GM19035 (cell line): ENCODE data around the gene RAB35.

ENCODE experiments used
- ATAC-seq: cut with Tn5 transposase; IDR thresholded peaks from one replicate; pipeline ENCODE4 v1.9.1; 2021; ENCODE audit not compliant: unreplicated experiment

The RAB35 gene

DNA sequence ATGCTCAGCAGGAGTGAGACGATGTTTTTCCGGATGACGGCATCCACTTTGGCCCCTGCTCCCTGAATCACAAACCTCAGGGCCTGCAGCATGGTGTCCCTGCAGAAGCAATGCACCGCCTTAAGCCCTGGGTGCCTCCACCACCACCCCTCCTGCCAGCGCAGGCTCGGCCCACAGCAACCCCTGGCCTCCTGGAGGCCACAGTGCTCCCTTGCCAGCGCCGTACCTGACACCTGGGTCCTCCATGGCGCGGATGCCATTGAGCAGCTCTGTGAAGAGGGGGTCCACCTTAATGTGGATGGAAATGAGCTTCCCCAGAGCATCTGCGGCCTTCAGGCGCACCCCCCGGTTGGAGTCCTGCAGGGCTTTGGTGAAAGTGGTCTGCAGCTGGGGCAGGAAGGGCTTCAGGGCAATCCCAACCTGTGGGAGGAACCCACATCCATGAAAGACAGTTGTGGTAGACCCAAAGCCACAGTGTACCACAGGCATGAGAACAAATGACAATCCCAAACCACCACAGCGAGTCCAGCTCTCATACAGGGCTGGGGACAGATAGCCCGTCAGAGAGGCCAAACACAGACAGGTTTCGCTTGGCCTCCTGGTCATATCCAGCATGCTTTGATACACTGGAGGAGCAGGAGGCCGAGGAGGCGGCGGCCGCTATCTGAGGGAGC is 17.9 kb upstream of the RAB35 start:
- ATAC-seq, result no peak

DNA sequence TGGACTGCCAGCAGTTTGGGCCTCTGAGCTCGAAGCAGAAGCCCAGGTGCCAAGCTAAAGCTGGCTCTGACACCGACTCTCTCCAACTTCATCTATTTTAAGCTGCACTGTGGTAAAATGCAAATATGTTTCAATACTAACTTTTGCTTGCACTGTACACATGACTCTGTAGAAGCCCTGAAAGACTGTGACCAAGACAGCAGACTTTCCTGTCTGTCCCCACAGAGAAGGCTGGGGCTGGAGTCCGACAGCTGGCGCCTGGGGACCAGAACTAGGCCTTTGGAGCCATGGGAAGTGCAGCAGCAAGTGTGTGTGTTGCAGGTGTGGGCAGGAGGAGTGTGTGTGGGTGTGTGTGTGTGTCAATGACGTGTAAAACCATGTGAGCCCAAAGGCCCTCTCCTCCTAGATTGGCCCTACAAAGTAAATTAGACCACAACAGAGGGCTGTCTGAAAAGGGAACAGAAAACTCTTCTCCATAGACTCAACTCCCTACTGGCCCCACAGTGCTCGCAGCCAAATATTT is 16.4 kb upstream of the RAB35 start:
- peak; percentile 96 for ATAC-seq

DNA sequence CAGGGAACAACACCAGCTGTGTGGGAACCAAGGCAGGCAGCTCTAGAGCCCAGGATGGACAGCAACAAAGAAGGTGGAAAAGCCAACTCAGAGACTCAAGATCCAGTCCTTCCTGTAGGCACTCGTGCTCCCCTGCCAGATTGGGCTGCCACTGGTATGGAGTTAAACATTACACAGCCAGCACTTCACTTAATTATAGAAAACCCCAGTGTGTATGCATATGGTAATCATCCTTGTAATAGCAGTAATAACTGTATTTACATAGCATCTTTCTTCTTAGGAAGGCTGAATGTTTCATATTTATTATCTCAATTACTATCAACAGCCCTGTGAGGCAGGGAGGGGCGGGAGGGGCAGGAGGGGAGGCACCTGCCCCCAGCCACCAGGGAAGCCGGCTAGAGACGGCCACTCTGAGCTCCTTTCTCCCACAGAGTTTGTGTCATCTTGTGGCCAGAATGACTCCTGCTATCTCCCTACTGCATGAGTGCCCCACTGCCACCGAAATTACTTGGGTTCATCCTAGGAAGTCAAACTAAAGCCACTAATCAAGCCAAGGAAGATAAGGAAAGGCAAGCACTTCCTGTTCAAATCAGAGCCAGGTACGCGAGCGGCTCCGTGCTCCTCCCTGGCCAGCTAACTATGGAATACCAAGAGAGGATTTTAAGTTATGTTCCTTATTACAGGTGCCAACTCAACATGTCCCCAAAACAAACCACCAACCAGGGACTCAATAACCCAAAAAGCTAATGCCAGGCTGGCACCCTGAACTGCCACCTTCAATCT is 15.7 kb upstream of the RAB35 start:
- no peak for ATAC-seq

DNA sequence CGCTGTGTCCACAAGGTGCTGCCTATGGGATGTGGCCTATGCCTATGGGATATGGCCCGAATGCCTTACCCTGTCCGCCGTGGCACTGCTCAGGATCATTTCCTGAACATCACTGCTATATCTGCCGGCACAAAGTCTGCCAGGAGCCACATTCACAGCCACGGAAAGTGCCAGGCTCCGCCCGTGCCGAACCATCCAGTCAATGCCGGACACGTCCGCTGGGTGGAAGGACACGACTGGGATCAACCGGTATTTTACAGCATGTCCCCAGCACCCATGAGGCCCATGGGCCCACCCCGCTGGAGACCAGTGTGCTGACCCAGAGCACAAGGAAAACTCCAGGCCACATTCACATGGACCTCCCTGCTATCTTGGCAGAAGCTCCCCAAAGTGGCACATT is 14.6 kb upstream of the RAB35 start:
- ATAC-seq, result no peak

DNA sequence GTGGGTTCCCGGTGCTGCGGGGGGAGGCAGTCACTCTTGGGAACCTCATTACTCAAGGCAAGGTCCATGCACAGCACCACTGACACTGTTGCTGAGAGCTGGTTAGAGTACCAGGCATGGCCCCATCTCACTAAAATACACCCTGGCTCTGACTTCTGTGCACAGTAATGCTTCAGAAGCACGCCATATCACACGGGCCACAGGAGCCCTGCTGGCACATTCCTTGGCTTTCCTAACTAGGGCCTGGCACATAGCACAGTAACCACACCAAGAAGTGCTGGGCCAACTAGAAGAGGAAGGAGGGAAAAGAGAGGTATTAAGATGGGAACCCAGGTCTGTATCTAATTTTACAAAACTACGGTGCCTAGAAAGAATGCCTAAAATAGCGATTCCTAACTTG is 13.5 kb upstream of the RAB35 start:
- ATAC-seq, result no peak

DNA sequence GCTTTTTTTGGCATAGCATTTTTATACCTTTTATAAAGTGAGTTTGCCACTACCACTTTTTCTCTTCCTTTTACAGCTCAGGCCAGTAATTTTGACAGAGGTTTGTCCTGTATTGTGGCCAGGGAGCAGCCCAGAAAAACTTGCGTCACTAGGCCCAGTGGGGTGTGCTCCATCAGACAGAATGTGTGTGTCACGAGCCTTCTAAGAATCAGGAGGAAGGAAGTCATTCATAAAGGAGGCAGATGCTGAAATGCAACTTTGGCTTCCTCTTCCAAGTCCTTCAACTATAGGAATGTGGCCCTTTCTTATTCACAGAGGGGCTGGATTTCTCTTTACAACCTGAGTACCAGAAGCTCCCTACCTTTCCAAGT is 10.1 kb upstream of the RAB35 start:
- no peak for ATAC-seq

DNA sequence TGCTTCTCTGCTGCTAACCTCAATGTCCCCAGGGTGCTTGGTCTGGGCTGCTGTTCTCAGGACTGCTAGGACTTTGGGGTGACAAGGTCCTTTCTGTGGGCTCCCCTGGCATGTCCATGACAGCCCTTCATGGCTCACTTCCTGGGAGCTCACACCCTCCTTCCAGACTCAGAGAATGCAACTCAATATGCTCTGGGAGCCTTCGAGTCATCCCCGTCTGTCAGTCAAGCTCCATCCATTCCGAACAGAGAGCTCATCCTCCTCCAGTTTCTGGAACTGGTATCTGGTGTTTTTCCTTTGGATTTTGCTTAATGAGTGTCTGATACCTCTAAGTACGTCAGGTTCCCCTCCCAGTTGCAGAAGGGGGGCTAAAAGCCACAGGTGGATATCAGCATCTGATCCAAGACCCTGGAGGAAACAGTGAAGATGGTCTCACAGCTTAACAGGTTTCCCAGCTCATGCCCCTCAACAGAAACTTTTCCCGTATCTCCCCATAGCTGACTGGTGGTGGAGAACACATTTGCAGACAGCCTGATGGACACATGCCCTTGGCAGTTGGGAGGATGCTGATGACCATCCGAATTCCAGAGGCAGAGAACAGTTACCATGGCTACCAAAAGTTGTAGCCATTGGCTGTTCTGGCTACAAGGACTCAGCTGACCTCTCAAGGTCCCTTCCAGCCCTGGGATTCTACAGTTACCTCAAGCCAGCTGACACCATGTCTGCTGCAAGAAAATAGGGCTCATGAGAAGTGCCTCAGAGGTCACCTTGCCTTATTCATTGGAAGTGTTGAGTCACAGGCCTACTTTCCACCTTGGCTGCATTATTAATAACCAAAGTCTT is 9.5 kb upstream of the RAB35 start:
- no peak for ATAC-seq

DNA sequence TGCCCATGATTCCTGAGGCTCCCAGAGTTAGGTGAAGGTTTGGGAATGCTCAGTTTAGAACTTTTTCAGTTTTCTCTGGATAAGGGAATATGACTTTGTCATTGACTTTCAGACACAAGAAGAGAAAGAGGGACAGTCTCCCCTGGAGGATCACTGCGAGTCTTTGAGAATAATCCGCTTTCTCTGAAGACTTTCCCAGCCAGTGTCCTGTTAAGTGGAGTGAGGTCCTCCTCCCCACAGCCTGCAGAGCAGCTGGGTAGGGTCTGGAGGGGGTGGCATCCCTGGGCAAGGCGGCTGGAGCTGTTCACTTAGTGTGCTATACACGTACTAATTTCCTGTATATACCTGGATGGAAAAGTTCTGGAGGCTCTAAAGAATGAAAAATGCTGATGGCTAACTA is 8.5 kb upstream of the RAB35 start:
- ATAC-seq, result no peak

DNA sequence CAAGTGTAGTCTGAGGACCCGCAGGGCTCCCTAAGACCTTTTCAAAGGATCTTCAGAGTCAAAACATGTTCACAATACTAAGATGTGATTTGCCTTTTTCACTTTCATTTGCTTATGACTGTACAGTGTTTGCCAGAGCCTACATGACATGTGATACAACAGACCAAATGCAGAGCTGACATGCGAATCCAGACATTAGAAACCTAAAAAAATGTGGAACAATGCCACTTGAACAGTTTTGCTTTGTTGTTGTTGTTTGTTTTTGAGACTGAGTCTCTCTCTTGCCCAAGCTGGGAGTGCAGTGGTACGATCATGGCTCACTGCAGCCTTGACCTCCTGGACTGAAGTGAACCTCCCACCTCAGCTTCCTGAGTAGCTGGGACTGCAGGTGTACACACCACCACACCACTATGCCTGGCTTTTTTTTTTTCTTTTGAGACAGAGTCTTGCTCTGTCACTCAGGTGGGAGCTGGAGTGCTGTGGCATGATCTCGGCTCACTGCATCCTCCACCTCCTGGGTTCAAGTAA is 5.3 kb upstream of the RAB35 start:
- peak; percentile 41 for ATAC-seq

DNA sequence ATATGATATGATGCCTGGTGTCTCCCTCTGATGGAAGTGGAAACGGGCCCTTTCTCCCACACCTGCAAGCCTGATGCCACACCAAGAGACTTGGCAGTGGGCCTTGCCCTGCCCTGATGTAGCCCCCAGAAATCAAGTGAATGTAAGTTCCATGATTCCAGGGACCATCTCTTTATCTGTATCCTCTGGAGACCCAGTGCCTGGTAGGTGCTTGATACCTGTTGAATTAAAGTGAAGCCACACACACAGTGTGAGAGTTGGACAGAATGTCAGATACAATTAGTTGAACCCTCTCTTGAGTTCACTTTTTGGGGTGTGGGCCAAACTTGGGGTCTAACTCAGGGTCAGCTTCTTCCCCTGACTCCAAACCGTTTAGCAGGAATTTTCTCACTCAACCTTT is 4.8 kb upstream of the RAB35 start:
- ATAC-seq, result no peak

DNA sequence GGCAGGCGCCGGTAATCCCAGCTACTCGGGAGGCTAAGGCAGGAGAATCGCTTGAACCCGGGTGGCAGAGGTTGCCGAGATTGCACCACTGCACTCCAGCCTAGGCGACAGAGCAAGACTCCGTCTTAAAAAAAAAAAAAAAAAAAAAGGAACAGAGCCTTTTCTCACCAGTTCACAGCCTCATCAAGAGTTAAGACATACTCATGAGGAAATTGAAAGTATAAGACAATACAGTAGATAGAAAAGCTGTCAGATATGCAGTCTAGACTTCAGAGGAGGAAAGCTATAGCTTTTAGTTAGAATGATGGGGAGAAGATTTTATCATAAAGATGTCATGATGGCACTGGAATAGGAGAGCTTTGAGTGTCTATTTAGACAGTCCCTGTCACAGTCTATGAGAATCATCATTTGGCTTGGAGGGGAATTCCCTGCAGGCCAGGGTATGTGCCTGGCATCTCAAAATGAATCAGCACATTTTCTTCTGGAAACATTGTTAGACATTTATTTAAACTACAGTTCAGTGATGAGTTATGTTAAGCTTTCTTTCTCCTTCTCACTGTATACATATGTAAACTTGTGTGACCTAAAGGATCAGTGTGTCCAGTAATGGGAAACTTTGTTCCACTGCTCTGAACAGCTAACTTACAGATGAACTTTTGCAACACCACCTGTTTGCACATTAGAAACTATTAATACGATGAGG is 2.9 kb upstream of the RAB35 start:
- no peak for ATAC-seq

DNA sequence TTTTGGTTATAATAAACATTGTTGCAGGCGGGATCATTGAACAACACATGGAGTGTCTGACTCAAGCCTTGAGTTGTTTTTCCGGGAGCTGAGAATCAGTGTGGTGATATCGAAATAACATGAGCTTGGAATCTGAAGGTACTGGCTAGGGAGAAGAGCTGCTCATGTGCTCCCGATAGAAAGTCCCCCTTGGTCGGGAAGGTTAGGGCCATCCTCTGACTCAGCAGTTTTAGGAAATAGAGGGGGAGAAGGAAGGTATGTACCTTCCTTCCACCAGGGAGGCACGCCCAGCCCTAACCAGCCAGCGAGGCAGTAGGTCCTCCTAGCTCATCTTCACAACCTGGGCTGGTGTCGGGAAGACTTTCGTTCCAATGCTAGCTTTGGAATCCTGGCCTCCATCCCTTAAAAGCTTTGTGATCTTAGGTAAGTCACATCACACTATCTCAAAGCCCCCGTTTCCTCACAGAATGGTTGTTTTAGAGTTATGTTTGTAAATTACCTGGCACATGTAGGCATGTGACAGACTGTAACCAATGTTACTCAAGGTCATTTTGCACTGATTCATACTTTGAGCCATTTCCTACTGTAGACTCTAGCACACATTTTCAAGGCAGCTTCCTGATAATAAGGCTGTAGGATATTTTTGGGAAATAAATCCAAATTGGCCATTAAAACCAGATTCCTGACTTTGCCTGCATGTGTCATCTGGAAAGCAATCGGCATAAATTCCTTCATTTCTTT is 1.9 kb upstream of the RAB35 start:
- ATAC-seq, result no peak

DNA sequence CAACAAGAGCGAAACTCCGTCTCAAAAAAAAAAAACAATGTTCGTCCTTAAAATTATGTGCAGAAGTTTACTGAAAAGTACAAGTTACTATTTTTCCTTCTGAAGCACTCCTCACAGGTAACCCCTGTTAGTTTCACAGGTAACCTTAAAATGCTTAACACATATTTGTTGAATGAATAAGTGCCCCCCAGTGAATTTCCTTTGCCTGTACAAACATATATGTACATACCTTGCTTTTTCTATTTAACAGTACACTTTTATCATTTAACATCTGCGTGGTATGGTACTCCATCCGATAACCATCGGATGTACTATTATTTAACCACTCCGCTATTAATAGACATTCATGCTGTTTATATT is 1.4 kb upstream of the RAB35 start:
- no peak for ATAC-seq

DNA sequence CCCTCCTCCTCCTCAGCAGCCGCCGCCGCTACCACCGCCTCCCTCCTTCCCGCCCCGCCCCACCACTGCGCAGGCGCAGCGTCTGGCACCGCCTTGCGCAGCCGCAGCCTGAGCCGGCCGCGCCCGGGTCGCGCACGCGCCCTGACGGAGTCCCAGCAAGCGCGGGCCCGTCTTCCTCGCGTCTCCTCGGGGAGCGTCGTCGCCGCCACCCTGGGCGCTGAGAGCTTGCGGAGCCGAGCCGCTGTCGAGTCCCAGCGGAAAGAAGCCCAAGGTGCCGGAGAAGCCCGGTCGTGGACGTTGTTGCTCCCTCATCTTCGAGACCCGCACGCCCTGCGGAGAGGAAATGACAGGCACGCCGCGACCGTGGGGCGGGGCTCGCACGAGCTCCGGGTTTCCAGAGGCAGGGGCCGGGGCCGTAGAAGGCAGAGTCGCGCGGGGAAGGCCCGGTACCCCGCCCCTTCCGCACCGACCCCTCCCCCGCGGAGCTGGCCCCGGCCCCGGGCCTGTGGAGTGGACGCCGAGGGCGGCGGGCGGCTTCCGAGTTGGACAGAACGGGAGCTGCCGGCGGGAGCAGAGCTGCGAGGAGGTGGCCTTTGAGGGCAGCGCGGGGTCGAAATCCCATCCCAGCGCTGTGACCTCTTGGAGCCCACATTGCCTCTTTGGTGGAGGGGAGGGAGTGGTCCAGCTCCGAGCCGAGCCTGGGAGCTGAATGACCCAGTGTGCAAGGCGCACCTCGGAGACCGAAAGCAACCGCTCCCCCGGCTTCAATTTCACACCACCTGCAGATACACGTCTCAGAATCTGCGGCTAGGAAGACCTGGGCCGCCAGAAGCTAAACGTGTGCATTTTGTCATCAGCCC is 469 bp upstream of the RAB35 start:
- ATAC-seq, result peak; percentile 44

DNA sequence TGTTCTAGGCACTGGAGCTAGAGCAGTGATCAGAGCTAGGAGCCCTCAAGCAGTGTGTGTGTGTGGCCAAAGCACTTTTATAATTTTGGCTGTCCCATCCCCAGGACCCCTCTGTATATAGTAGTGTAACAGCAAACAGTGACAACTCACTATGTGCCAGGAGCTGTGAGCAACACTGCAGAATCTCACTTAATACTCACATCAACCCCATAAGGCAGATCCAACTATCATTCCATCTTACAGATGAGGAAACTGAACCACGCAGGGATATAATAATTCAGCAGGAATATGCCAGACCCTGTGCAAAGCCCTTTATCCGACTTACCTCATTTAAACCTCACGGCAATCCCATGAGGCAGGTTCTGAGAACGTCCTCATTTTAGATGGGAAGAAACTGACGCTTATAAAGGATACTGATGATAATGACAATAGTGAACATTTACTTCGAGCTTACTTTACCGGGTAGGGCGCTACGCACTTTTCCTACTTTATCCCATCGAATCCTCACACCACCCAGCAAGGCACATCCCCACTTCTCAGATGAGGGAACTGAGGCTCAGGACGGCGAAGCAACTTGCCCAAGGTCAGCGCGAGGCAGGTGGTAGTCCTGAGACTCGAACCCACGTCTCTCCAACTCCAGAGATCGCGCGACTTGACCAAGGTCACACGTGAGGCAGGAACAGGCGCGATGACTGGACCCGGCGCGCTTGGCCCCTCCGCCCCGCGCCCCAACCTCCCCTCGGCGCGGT is 687 bp downstream of the RAB35 start:
- peak; percentile 10 for ATAC-seq

DNA sequence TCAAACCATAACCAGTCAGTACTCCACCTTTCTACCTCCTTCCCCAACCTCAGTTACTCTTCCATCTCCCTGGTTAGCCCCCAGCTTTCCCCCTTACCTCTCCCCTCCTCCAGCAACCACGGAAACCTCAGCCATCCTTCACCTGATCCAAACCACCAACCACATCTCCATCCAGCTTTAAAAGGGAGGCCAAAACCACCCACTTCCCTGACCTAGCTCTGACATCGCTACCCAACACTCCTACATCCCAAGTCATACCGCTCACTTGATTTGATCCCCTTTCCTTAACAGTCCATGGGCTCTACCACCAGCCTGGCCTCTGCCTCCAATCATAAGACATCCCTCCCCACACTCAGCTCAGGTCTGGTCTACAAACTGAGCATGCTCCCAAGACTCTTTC is 1.5 kb downstream of the RAB35 start:
- no peak for ATAC-seq

DNA sequence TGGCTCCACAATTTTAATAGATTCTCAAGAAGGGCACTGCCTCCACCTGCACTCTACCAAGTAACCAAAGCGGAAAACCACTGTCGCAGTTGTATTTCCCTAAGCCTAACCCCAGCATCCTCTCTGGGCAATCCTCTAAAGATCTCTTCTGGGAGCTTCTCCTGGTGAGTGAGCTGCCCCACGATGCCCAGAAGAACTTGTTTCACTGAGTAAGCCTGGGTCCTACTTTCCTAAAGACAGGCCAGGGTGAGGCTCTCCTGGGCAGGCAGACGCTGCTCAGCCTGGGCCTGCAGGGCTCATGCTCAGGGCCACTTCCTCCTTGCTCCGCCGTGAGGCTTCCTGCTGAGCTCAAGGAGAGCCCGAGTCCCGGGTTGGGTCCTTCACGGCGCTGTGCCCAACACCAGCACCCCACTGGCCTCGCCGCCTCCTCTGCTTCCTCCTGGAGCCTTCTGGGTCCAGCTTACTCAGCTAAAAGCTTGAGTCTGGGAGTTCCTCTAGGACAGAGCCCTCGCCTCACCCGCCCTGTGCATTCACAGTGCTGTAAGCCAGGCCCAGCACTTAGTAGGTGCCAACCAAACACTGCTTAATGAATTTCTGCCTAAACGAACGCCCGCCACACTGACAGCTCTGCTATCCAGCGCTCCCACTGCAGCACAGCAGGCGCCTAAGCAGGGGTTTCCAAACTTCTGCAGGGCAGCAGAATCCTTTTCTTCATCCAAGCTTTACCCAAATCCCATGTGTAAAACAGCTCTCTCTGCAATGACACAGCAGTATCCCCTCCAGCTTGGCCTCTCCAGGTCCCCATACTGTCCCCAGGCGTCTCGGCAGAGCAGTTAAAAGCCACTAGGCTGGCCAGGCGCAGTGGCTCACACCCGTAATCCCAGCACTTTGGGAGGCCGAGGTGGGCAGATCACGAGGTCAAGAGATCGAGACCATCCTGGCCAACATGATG is 5.7 kb downstream of the RAB35 start:
- ATAC-seq, result peak; percentile 73
